GM10266 (cell line): ENCODE results near the gene FN1.

Experiments used
- DNase-seq: peaks from one replicate; pipeline ENCODE4 v3.0.0; 2012; ENCODE audit errors: extremely low spot score
- CTCF ChIP-seq: IDR thresholded peaks from 2 replicates; pipeline ENCODE4 v1.5.1; 2012; ENCODE audit warnings: mild to moderate bottlenecking, low read depth; ENCODE audit not compliant: control insufficient read depth, insufficient read depth; ENCODE audit errors: missing control alignments

Gene FN1

DNA sequence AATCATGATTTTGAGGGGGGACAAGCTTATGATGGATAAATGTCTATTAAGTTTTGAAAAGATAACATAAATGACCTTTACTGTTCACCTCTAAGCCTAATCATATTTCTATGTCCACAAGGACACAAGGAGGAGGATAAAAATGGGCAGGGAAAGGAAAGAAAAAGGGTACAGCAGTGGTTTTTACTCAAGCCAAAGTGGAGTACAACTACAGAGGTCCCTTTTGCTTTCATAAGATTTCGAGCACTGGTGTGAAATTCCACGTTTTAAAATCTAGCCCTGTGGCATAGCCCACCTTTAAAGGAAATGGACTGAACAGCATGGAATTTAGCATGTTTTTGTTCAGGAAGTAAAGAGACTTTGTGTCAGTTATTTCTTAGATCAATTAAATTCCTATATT, 19.2 kb downstream of the FN1 start:
- TF ChIP-seq CTCF, result no peak
- DNase-seq, result no peak

- TF ChIP-seq CTCF, result no peak
Observed at GRCh38 chr2:215415820-215416577, 19.9 kb downstream of the FN1 start.

GRCh38 chr2:215415218-215415617, 20.6 kb downstream of the FN1 start:
- no peak for DNase-seq
- no peak for TF ChIP-seq CTCF

More at GRCh38 chr2:215415820-215416577, 19.9 kb downstream of the FN1 start:
- no peak for DNase-seq

DNA sequence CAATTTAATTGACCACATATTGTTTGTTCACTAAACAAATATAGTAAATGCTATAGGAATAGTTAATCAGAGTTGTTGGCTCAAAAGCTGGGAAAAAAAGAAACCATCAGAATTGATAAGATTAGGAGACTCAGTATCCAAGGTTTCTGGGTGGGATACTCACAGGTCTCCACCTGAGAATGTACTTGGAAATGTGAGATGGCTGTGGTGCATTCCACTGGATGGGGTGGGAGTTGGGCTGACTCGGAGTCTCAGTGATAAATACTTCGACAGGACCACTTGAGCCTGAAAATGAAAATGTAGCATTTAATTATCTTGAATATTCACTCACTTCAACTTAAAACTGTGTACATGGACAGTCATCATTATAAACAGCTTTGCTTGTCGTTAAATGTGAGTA, 21.2 kb downstream of the FN1 start:
- no peak for TF ChIP-seq CTCF
- DNase-seq, result no peak

DNA sequence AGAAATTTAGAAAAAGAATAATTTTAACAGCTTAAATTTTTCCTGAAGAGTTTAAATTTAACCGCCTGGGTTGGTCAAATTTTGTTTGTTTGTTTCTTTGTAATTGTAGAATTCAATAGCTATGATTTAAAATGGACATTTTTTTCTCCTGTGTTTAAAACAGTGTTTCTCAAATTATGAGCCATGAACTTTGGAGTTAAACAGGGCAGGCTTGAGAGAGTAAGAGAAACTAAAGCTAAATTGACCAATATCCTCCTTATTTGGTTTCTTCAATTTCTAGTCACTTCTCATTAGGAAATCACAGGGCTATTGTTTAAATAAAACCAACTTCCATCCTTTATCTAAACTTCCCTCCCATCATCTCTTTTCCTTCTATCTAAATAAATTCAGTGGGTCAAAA, 21.9 kb downstream of the FN1 start:
- no peak for TF ChIP-seq CTCF

GRCh38 chr2:215413484-215413777, 22.4 kb downstream of the FN1 start:
- no peak for DNase-seq
- no peak for TF ChIP-seq CTCF

More for the DNA sequence above, 21.9 kb downstream of the FN1 start:
- DNase-seq, result no peak

GRCh38 chr2:215411941-215412743, 23.7 kb downstream of the FN1 start:
- DNase-seq, result no peak
- TF ChIP-seq CTCF, result no peak
